ENCODE measurements around the gene PODXL.

Gene PODXL

GRCh38 chr7:131527456-131527855, 29.0 kb downstream of the PODXL start:
- Histone ChIP-seq H3K79me2 (ENCODE audit: insufficient read depth, low read length) (no peaks in the 10 kb centered on the region), H3K36me3 (ENCODE audit: low read length) (no peaks in the 10 kb centered on the region)

GRCh38 chr7:131525820-131526219, 30.6 kb downstream of the PODXL start:
- TF ChIP-seq CTCF (IDR thresholded peaks at IDR 0.05; ENCODE audit: insufficient read depth, low read length, poor library complexity, severe bottlenecking) (no peak), EZH2phosphoT487 (conservative IDR thresholded peaks at IDR 0.05; ENCODE audit: low read length) (no peak)
- Histone ChIP-seq H3K9me2 (replicated peaks; ENCODE audit: insufficient read depth, low read length) (no peaks in the 10 kb centered on the region), H4K20me1 (ENCODE audit: low read depth, low read length) (no peaks in the 10 kb centered on the region), H3K36me3 (ENCODE audit: low read length) (no peaks in the 10 kb centered on the region), H3K79me2 (ENCODE audit: insufficient read depth, low read length) (no peaks in the 10 kb centered on the region), H3K4me3 (ENCODE audit: insufficient read depth, low read length, poor library complexity, severe bottlenecking) (no peak overlapping the region), H3K27ac (ENCODE audit: low read depth, low read length) (no peak overlapping the region), H3F3A (ENCODE audit: insufficient read depth) (no peaks in the 10 kb centered on the region), H3K9ac (ENCODE audit: low read length) (no peak overlapping the region), H3K9me3 (ENCODE audit: insufficient read depth, low read length) (no peaks in the 10 kb centered on the region), H2AFZ (ENCODE audit: low read depth, low read length, severe bottlenecking) (no peak overlapping the region), H3K4me2 (ENCODE audit: low read depth, low read length, poor library complexity, severe bottlenecking) (no peak overlapping the region), H3K27me3 (ENCODE audit: low read length) (no peaks in the 10 kb centered on the region)

More at GRCh38 chr7:131527456-131527855, 29.0 kb downstream of the PODXL start:
- no peak overlapping the region for H3K9ac ChIP-seq (ENCODE audit: low read length)
- no peaks in the 10 kb centered on the region for H3F3A ChIP-seq (ENCODE audit: insufficient read depth)
- H3K9me2 ChIP-seq (replicated peaks; ENCODE audit: insufficient read depth, low read length): no peaks in the 10 kb centered on the region
- no peaks in the 10 kb centered on the region for H4K20me1 ChIP-seq (ENCODE audit: low read depth, low read length)
- no peaks in the 10 kb centered on the region for H3K27me3 ChIP-seq (ENCODE audit: low read length)
- TF ChIP-seq EZH2phosphoT487 (conservative IDR thresholded peaks at IDR 0.05; ENCODE audit: low read length) (no peak), CTCF (IDR thresholded peaks at IDR 0.05; ENCODE audit: insufficient read depth, low read length, poor library complexity, severe bottlenecking) (no peak)
- H3K9me3 ChIP-seq (ENCODE audit: insufficient read depth, low read length): no peaks in the 10 kb centered on the region
- H3K4me2 ChIP-seq (ENCODE audit: low read depth, low read length, poor library complexity, severe bottlenecking): no peak overlapping the region
- H3K27ac ChIP-seq (ENCODE audit: low read depth, low read length): no peak overlapping the region
- no peak overlapping the region for H3K4me3 ChIP-seq (ENCODE audit: insufficient read depth, low read length, poor library complexity, severe bottlenecking)
- no peak overlapping the region for H2AFZ ChIP-seq (ENCODE audit: low read depth, low read length, severe bottlenecking)

- H4K20me1 ChIP-seq (ENCODE audit: low read depth, low read length): no peaks in the 10 kb centered on the region
Observed at GRCh38 chr7:131524703-131525102, 31.7 kb downstream of the PODXL start.

More at GRCh38 chr7:131524703-131525102, 31.7 kb downstream of the PODXL start:
- H2AFZ ChIP-seq (ENCODE audit: low read depth, low read length, severe bottlenecking): no peak overlapping the region
- no peaks in the 10 kb centered on the region for H3F3A ChIP-seq (ENCODE audit: insufficient read depth)
- TF ChIP-seq CTCF (IDR thresholded peaks at IDR 0.05; ENCODE audit: insufficient read depth, low read length, poor library complexity, severe bottlenecking) (no peak), EZH2phosphoT487 (conservative IDR thresholded peaks at IDR 0.05; ENCODE audit: low read length) (no peak)
- no peaks in the 10 kb centered on the region for H3K36me3 ChIP-seq (ENCODE audit: low read length)
- H3K27me3 ChIP-seq (ENCODE audit: low read length): no peaks in the 10 kb centered on the region
- H3K9me3 ChIP-seq (ENCODE audit: insufficient read depth, low read length): no peaks in the 10 kb centered on the region
- no peaks in the 10 kb centered on the region for H3K79me2 ChIP-seq (ENCODE audit: insufficient read depth, low read length)
- H3K27ac ChIP-seq (ENCODE audit: low read depth, low read length): no peak overlapping the region
- no peak overlapping the region for H3K9ac ChIP-seq (ENCODE audit: low read length)
- no peaks in the 10 kb centered on the region for H3K9me2 ChIP-seq (replicated peaks; ENCODE audit: insufficient read depth, low read length)
- no peak overlapping the region for H3K4me3 ChIP-seq (ENCODE audit: insufficient read depth, low read length, poor library complexity, severe bottlenecking)
- H3K4me2 ChIP-seq (ENCODE audit: low read depth, low read length, poor library complexity, severe bottlenecking): no peak overlapping the region

Measured in SU-DHL-6 (cell line).